GM19351 (cell line): ENCODE data around the gene LAMC3.
"Not testable (repeated sequence)": the region's sequence is repeated elsewhere in the genome, so short reads cannot be mapped to it uniquely, and the experiment has no call there.

Experiments
- ATAC-seq: cut with Tn5 transposase; IDR thresholded peaks from one replicate; pipeline ENCODE4 v1.9.1; 2021; ENCODE audit warnings: mild to moderate bottlenecking, moderate library complexity; ENCODE audit not compliant: unreplicated experiment

Gene LAMC3

DNA sequence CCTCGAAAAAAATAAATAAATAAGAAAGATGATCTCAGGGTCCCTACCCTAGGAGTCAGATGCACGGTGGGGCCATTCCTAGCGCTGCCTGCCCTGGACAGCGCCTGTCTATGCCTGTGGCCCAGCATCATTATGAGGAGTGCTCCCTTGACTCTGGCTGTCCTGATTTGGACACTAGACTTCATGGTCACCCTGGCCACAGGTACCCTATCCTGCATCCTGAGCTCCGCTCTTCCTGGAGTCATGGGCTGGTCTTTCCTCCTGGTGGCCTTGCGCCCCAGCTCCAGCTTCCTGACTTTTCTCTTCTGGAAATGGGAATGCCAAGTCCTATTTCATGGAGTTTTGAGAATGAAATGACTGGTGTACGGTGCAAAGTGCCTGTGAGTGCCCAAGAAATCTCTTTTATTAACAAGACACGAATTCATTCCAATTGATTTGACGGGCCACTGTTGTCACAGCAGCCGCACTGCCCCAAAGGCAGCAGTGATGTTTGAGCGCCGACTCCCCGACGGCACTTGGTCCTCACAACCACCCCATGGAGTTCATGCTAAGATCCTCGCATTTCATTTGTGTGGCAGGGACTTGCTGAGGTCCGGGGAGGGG lies 86.8 kb downstream of the LAMC3 start:
- ATAC-seq: no peak

DNA sequence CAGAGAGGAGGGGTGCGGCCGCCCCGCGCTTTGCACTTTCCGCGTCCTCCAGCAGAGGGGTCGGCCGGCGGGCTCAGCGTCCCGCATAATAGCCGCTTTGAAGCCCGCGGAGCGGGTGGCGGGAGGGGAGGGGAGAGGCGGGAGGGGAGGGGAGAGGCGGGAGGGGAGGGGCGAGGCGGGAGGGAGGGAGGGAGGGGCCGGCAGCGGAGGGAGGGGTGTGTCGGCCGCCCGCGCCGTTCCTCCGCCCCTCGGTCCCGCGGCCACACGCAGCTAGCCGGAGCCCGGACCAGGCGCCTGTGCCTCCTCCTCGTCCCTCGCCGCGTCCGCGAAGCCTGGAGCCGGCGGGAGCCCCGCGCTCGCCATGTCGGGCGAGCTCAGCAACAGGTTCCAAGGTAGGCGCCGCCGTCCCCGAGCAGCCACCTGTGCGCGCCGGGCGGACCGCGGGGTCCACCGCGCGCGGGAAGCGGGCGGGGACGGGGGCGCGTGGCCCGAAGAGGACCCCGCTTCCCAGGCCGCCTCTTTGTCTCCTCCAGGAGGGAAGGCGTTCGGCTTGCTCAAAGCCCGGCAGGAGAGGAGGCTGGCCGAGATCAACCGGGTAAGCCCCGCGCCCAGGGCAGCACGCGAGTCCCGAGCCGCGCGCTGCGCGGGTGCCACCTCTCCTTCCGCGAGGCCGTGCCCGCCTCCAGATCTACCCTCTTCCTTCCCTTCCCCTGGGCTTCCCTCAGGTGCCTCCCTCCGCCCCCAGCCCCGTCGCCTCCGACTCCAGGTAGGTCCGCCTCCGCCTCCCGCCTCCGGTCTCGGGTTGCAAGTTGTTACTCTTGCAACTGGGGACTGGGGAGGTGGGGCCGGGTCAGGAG lies 87.5 kb downstream of the LAMC3 start, which contains the start of gene AIF1L:
AIF1L (plus strand) TSS at position 263 of the 857 bp plus-strand sequence; CDS start at position 362, 99 bp downstream.
- ATAC-seq: no peak

DNA sequence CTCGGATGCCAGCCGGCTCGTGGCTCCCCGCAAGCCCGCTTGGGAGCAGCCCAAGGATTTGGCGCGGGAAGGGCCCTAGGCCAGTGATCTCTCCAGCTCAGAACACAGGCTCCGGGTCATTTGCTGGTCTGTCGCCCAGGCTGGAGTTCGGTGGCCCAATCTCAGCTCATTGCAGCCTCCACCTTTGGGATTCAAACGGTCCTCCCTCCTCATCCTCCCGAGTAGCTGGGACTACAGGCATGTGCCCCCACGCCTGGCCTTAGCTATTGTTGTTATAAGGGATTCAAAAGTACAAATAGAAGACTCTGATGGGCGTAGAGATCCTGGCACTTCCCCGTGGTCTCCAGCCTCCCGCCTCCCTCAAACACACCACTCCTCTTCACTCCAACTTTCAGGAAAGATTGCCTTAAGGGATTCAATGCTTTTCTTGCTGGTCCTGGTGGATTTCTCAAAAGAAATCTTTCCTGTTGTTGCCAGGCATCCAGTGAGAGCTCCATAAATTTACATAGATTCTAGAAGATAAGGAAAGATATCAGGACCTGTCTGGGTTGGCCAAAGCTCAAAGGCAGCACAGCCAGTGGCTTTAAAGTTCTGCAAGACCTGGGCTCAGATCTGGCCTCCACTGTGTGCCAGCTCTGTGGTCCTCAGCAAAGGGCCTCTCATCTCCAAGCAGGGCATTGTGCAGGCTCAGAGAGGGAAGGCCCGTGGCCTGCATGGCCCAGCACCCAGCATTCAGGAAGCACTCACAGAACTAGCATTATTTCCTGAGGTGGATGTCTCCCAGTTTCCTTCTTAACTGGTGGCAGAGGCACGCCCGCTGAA lies 88.4 kb downstream of the LAMC3 start:
- ATAC-seq: no peak

- ATAC-seq: no peak
Measured at GRCh38 chr9:131097948-131098278, 88.9 kb downstream of the LAMC3 start.

- ATAC-seq: no peak
Measured at GRCh38 chr9:131098391-131099101, 89.6 kb downstream of the LAMC3 start.

GRCh38 chr9:131099102-131099606 lies 90.2 kb downstream of the LAMC3 start:
- no peak for ATAC-seq

DNA sequence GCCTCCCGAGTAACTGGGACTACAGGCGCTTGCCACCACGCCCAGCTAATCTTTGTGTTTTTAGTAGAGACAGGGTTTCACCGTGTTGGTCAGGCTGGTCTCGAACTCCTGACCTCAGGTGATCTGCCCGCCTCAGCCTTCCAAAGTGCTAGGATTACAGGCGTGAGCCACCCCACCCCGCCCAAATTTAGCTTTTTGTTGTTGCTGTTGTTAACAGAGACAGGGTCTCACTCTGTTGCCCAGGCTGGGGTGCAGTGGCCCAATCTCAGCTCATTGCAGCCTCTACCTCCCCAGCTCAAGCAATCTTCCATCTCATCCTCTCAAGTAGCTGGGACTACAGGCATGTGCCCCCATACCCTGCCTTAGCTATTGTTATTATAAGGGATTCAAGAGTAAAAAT lies 90.9 kb downstream of the LAMC3 start:
- not testable (repeated sequence) for ATAC-seq

- no peak for ATAC-seq
Measured at GRCh38 chr9:131100445-131100844, 91.5 kb downstream of the LAMC3 start.

GRCh38 chr9:131101207-131101964 lies 92.4 kb downstream of the LAMC3 start:
- no peak for ATAC-seq

DNA sequence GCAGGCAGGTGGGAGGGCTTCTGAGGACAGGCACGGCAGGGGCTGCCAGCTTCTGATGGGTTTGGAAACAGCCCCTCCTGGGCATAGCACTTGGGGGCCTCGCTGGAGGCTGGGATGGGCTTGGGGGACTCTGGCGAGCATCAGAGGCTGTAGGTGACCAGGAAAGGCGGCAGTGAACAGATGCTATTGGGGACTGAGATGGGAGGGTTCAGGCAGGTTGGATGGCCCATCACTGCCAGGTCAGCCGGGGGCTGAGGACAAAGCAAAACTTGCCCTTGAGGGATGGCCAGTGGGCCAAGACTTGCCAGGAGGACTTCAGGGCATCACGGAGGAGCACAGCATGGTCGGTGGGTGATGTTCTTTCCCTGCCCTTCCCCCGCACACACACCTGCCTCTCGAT lies 94.0 kb downstream of the LAMC3 start:
- ATAC-seq: no peak

GRCh38 chr9:131103535-131103934 lies 94.6 kb downstream of the LAMC3 start:
- ATAC-seq: no peak

GRCh38 chr9:131104016-131104740 lies 95.2 kb downstream of the LAMC3 start:
- no peak for ATAC-seq

DNA sequence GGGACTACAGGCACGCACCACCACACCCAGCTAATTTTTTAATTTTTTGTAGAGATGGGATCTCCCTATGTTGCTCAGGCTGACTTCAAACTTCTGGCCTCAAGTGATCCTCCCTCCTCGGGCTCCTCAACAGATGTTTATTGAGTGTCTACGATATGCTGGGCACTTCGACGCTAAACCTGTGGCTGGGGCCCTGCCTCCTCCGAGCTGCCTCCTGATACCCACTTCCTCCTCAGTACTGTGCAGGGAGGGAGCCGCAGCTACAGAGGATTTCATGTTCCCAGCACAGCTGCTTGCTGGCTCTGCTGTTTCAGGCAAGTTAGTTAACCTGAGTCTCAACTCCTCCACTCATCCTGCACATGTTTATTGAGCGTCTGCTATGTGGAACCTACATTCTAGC lies 97.0 kb downstream of the LAMC3 start:
- ATAC-seq: no peak

- no peak for ATAC-seq
Measured at GRCh38 chr9:131107760-131108159, 98.8 kb downstream of the LAMC3 start.

DNA sequence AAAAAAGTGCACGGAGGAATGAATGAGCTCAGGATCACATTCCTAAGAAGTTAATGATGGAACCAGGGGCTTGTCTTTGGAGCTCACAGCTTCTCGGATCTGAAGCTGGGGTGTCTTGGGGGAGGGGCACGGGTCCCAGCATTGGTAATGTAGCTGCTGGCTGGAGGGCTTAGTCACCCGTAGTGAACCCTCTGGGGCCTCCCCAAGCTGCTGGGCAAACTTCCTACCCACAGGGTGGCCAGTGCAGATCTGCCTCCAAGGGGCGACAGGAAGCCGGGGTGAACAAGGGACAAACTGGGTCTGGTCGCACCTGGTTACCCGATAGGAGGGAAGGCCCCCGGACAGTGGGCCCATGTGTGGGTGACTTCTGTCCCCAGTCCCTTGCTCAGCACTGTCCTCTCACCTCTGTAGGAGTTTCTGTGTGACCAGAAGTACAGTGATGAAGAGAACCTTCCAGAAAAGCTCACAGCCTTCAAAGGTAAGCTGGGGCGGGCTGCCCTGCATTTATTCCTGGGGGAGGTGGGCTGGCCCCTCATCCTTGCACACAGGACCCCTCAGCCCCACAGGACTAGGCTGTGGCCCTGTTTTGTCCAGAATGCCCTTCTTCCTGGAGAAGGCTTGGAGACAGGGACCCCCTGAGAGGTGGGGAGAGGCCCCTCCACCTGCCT lies 102.3 kb downstream of the LAMC3 start:
- no peak for ATAC-seq

- no peak for ATAC-seq
Measured at GRCh38 chr9:131111854-131112311, 102.9 kb downstream of the LAMC3 start.

- no peak for ATAC-seq
Measured at GRCh38 chr9:131112374-131113154, 103.6 kb downstream of the LAMC3 start.

DNA sequence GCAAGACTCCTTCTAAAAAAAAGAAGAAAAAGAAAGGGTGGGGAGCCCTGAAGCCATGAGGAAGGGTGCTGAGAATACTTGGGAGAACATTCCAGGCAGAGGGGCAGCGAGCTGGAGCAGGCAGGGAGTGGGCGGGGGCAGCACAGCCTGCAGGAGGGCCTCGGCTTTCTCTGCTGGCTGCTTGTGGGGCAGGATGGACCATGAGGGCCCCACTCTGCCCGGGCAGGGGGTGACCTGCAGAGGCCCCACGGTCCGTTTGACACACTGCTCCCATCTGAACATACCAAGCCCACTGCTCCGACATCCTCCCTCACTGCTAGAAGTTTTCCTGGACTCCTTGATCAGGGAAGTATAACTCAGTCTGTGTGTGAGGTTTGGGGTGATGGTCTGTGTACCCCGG lies 104.7 kb downstream of the LAMC3 start:
- ATAC-seq: no peak
